UCSD-AML1 (cell line): ENCODE measurements around the gene MAP1S.
A peak's percentile ranks its signal among the peaks of the same experiment; 100 is the strongest.

Experiments
- DNase-seq: peaks from one replicate; lab custom pipeline; 2025; ENCODE audit not compliant: unreplicated experiment; lab: John Stamatoyannopoulos, UW

Gene MAP1S

DNA sequence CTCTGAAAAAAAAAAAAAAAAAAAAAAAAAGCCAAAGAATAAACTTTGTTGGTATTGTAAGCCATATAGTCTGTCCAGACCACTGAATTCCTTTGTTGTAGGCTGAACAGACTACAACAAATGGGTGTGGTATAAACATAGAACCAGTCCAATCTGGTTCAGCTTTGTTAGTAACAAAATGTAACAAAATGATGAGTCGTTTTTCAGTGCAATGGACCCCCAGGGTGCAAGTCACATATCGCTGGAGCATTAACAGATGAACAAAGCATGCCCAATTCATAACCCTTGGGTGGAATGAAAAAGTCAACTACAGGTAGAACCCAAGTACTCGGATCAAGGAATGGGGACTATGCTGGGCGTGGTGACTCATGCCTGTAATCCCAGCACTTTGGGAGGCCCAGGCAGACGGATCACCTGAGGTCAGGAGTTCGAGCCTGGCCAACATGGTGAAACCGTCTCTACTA lies 18.4 kb downstream of the MAP1S start:
- DNase-seq, result no peak

DNA sequence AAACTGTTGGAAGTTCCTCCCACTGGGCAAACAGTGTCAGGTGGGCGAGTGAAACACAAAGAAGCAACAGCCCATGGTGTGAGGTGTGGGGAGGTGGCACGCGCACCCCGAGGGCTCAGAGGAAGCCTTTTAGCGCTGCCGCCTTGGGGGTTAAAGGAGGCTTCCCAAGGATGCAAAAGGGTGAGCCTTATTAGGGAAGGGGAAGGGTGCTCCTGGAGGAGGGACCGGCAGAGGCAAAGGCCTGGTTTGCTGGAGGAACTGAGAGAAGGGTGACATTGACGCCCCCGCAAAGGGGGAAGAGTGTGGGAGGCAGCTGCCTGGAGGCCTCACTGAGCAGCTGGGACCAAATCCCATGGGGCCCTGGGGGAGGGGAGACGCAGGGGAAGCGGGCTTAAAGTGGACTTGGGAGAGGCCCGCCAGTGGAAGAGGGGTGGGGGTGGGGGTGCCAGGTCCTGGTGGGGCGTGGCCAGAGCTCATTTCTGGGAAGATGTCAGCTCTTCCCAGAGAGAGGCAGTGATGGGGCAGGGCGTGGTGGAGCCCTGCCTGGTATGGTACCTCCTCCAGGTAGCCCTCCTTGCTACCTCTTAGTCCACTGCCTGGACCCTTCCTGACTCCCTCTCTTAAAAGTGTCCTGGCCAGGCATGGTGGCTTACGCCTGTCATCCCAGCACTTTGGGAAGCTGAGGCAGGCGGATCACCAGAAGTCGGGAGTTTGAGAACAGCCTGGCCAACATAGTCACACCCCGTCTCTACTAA lies 20.0 kb downstream of the MAP1S start:
- peak; percentile 81 for DNase-seq

DNA sequence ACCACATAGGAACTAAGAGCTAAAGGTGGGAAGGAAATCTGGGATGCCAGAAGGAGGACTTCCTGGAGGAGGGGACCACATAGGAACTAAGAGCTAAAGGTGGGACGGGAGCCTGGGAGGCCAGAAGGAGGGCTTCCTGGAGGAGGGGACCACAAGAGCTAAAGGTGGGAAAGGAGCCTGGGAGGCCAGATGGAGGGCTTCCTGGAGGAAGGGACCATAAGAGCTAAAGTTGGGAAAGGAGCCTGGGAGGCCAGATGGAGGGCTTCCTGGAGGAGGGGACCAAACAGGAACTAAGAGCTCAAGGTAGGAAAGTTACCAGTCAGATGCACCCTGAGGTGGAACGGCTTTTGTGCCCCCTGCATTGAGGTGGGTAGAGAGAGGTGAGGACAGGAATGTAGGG lies 22.2 kb downstream of the MAP1S start:
- no peak for DNase-seq

DNA sequence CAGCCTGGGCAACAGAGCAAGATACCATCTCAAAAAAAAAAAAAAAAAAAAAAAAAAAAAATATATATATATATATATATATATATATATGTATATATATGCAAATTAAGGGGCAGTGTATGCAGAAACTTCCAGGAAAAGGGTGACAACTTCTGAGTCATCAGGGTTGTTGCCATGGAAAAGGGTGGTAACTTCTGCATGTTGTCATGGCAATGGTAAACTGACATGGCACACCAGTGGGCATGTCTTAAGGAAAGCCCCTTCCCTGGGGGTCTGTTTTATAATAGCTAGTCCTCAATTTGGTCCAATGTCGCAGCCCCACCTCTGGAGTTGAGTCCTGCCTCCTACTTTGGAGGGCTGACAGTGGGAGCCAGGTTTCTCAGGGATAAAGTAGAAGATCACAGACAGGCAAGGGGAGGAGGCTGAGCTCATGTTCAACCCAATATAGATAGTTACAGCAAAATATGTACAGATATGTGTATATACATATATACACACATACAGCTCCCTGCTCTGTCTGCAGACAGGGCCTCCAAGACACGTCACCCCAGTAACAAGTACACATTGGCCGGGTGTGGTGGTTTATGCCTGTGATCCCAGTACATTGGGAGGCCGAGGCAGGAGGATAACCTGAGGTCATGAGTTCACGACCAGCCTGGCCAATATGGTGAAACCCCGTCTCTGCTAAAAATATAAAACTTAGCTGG lies 24.7 kb downstream of the MAP1S start:
- no peak for DNase-seq

DNA sequence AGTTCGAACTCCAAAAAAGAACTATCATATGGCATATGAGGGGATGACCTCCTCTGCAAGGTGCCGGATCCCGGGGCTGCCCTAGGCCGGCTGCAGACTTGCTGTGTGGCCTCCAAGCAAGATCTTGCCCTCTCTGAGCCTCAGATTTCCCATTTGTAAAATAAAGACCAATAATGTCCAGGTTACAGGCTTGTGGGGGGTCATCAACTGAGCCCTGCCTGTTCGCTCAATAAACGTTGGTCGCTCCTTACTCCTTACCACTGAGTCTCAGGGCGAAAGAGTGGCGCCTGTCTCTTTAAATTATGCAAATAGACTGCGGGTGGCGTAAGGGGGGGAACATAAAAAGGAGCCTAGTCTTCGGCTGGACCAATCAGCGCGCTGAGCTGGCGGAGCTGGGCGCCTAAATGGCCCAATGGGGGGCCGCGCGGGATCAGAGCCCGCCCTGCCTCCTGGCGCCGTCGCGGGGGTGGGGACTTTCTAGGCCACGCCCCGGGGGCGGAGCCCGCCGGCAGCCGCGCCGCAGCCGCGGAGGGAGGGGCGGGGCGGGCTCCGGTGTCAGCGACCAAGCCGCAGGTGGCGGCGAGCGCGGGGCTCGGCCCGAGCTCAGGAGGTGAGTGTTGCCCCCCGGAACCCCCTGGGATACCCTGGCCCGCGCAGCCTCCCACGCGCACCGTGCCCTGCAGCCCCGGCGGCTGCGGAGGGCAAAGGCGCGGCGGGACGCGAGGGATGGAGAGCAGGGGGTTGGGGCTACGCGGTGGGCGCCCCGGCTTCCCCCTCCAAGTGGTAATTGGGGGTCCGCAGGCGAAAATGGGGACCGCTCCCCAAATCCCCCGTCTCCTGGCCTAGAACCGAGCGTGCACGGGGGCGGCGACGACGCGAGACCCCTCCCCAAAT lies 28.2 kb downstream of the MAP1S start:
- DNase-seq, result peak; percentile 95

DNA sequence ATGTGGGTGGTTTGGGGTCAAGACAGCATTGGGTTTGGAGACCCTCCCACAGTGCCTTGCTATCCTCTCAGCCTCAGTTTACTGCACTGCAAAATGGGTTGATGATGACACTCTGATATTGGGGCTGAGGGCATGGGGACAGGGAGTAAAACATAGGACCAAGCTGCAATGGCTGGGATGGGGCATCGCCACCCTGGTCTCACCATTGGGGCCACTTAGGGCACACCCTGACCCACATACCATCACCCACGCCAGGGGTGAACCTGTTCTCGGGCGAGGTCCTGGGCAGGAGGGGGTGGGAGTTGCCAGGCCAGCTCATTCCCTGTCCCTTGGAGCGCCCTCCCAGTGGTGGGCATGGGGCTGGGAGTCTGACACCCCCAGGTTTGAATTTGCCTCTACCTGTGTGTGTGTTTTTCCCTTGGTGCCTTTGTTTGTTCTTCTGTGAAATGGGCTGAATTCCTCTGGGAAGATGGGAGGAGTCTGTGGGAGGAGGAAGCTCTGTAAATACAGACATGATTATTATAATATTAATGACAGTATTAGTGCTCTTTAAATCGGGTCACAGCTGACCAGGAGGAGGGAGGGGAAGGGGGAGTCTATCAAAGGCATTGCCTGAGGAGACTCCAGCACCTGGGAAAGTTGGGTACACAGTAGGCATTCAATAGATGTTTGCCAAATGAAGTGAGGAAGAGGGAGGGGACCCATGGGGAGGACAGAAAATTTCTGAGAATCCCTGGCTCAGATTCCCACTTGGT lies 29.8 kb downstream of the MAP1S start:
- no peak for DNase-seq

DNA sequence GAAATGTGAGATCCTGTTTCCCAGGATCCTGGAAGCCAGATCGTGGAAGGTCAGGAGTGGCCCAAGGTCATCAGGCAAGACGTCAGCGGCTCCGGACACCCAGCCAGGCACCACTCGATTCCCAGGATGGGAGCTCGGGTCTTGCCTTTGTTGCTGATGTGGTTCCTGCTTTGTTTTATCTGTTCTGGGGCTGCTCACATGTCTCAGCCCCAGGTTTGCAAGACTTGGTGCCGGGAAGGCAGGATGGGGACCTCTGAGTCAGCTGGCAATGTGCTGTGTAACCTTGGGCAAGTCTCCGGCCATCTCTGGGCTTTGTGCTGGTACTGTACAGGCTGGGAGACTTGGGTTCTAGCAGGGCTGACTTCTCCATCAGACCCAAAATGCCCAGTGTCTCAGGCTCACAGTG lies 30.6 kb downstream of the MAP1S start:
- no peak for DNase-seq

DNA sequence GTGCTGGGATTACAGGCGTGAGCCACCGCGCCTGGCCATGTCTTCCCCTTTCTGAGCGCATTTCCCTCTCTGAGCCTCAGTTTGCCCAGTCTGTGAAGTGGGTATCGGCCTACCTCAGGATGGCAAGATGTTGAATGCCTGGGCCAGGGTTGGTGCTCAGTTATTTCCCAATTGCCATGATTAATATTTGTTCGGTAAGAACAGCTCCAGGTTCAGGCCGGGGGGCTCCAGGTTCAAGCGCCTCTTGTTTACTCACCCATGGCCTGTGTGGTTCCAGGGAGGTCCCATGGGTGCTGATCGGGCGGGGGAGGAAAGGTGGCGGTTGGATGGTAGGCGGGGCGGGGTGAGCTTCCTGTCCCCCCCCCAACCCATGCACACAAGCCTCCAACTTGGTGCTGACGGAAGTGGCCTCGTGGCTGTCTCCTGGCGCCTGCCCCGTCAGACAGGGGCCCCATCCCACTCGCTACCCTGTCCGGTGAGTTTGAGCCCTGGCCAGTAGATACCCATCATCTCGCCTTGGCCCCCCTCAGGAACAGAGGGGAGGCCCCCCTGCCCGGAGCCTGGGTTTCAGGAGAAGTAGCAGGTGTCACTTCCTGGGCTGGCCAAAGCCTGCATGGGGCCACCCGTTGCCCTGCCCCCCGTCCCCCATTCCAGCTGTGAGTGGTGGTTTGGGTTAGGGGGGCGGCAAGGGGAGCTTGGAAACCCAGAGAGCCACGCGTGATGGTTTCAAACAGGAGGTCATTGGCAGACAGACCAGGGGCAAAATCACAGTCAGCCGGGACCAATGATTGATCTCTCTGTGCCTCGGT lies 32.0 kb downstream of the MAP1S start, which contains the start of gene FCHO1:
Gene FCHO1, plus strand, starts transcription at position 375 of the 809 bp plus-strand sequence. CDS start 3,688 bp downstream, outside the sequence.
- peak; percentile 83 for DNase-seq

DNA sequence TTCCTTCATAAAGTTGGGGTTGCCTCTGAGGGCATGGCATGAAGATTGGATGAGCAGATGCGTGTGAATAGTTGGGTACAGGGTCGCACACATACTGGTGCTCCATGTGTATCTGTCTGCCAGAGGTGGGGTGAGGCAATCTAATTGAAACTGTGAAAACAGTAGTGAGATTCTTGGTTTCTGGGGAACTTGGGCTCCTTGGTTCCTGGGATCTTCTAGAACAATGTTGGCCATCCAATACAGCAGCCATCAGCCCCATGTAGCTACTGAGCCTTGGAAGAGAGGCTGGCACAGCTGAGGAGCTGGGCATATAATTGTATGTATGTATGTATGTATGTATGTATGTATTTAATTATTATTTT lies 32.6 kb downstream of the MAP1S start:
- no peak for DNase-seq

DNA sequence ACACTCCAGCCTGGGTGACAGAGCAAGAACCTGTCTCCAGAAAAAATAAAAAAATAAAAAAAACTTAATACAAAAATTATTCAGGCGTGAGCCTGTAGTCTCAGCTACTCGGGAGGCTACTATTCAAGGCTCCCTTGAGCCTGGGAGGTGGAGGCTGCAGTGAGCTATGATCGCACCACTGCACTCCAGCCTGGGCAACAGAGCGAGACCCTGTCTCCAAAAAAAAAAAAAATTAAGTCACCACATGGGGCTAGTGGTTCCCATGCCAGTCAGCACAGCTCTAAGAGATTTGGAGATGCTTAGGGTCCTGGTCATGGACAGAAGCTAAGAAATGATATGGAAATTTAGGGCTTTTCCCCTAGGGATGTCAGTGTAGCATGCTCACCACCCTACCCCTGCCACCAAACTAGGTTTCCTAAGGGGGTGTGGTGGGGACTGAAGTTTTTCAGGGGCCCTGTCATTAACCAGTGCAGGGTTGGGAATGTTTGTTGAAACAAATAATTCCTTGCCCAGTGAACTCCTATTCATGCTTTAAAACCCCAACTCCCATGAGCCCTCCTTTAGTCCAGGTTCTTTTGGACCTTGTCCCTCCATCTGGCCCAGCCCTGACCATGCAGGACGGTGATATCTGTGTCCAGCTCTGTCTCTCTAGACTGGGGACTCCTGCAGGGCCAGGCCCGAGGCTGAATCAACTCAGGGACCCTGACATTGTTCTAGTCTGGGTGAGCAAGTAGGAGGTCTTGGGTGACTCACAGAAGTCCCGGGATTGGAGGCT lies 33.8 kb downstream of the MAP1S start:
- no peak for DNase-seq

DNA sequence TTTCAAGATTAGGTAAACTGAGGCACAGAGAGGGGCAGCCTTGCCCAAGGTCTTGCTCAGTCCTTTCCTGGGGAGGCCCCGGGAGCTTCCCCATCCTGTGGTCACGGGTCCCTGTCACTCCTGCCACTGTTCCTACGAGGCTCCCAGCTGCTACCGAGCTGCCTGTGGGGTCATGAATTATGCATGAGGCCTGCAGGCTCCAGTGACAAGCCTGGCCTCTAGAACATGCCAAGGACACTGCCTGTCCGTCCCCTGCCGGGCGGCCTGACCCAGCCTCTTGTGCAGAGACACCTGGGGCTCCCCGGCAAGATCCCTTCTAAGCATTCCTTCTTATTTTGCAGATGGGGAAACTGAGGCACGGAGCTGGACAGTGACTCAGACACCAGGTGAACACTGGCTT lies 34.7 kb downstream of the MAP1S start:
- DNase-seq, result no peak

DNA sequence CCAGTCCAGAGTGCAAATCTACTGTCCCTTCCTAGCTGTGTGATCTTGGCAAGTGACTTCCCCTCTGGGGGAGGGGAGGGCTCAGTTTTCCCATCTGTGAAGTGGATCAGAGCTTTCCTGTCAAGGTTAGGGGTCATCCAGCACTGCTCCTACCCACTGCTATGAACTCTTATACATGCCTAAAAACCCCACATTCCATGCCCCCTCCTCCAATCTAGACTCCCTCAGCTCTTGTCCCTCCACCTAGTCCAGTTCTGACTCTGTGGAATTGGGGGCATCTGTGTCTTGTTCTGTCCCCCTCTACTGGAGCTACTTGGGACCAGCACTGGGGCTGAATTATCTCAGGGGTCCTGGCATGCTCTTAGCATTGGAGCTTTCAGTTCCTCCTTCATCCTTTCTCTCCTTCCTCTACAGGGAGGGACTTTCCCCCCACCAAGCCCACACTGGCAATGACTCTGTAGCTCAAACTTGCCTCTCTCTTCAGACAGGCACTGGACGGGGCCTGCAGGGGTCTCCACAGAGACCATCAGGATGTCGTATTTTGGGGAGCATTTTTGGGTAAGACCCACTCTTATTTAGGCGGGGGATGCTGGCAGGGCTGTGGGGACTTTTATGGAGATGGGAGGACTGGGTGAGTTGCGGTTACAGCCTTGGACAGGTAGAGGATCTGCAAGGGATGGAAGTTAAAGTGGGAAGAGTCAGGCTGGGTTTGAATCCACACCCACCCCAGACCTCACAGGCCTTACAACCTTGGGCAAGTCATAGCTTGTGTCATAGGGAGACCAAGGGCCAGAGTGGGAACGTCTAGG lies 35.6 kb downstream of the MAP1S start:
- DNase-seq, result no peak

DNA sequence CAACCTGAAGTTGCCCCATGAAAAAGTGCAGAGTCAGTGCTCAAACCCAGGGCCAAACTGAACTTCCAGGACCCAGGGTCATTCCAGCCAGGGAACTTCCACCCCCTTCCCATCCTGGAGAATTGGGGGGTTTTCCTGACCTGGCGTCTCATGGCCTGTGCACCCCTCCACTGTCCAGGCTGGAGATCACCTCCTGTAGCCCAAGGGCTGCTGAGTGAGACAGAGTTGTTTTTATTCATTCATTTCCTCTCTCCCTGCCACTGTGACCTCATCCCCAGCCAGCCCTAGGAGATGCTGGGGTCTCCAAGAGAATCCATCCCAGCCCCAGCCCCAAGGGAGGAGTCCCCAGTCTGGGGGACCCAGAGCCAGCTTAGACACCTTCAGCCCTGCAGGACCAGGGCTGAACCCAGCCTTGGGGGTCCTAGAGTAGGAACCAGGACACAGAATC lies 36.2 kb downstream of the MAP1S start:
- no peak for DNase-seq

DNA sequence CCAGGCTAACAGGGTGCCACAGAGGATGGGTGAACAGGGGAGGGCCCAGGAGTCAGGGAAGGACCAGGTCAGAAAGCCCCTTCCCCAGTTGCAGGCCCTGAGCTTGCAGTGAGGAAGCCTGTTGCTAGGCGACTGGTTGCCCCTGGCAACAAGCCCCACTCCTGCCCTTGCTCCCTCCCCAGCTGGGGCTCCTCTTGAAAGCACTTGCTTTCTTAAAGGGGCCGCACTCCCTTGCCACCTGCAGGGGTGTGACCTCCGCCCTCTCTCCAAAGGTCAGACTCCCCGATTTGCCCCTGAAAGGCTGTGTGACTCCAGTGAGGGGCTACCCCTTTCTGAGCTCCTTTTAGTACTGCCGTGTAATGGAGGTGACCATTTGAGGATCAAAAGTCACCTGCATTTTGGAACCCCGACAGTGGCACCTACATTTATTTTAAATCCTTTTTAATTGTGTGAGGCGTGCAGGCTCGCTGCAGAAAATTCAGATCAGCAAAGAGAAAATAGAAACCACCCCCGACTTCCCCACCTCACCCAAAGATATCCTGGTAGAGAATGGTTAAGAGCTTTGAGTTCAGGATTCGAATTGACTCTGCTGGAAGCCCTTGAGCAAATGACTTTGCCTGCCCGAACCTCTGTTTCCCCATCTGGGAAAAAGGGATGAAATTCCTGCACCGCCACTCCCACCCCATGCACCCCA lies 36.8 kb downstream of the MAP1S start:
- no peak for DNase-seq

DNA sequence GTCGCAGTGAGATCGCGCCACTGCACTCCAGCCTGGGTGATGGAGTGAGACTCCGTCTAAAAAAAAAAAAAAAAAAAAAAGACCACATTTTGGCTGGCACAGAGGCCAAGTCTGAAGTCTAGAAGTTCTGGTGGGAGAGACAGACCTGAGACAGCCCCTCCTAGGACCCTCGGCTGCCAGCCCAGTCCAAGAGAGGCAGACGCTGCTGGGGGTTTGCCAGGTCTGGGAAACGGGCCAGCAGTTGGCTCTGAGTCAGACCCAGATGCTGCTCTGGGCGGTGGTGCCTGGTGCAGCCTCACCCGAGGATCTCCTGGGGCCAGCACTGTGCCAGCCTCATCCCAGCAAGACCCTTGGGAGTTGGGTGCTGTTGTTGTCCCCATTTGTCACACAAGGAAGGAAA lies 37.8 kb downstream of the MAP1S start:
- no peak for DNase-seq

DNA sequence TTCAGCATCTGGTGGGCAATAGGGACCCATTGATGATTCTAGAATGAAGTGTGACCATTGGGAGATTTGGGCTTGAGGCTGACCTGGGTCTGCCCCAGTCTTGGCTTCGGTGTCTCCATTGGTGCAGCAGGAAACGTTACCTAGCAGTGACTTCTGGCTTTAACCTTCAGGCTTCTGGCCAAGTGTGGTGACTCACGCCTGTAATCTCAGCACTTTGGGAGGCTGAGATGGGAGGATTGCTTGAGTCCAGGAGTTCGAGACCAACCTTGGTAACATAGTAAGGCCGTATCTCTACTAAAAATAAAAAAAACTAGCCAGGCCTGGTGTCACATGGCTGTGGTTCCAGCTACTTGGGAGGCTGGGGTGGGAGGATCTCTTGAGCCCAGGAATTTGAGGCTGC lies 39.2 kb downstream of the MAP1S start:
- DNase-seq, result no peak

DNA sequence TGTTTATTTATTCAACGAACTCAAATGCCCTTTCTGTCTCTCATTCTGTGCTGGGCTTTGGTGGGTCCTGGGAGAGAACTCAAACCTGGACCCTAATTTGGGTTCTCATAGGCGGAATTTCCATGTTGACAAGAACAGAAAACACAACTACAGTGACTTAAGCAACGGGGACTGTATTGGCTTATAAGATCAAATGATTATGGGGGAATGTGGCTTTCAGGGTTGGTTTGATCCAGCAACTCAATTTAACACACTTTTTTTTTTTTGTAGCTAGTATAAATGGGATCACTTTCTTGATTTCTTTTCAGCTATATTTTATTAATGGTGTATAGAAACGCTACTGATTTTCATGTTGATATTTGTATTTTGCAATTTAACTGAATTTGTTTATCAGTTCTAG lies 41.9 kb downstream of the MAP1S start:
- DNase-seq, result no peak
